ENCODE data around the gene FAM174B.

FAM174B gene

GRCh38 chr15:92653836-92654539, 1.6 kb downstream of the FAM174B start:
- no peak overlapping the region for H3K4me3 ChIP-seq (ENCODE audit: low read depth, low read length)
- TF ChIP-seq CTCF (IDR thresholded peaks at IDR 0.05; ENCODE audit: insufficient read depth, low read length, missing control alignments): no peak
- no peak for DNase-seq (ENCODE audit: low read depth, low spot score)
- ChIA-PET CTCF (no interaction called here), POLR2A (interaction anchor here (0.6 kb wide), 1 partner anchor 9 kb away, joined by 3 read pairs; no protein-coding TSS in a partner anchor)

GRCh38 chr15:92653366-92653765, 2.2 kb downstream of the FAM174B start:
- CTCF ChIA-PET: no interaction called here
- POLR2A ChIA-PET: no interaction called here
- no peak for TF ChIP-seq CTCF (IDR thresholded peaks at IDR 0.05; ENCODE audit: insufficient read depth, low read length, missing control alignments)
- DNase-seq (ENCODE audit: low read depth, low spot score): no peak
- no peak overlapping the region for H3K4me3 ChIP-seq (ENCODE audit: low read depth, low read length)

- no peak overlapping the region for H3K4me3 ChIP-seq (ENCODE audit: low read depth, low read length)
- POLR2A ChIA-PET: no interaction called here
- TF ChIP-seq CTCF (IDR thresholded peaks at IDR 0.05; ENCODE audit: insufficient read depth, low read length, missing control alignments): no peak
- DNase-seq (ENCODE audit: low read depth, low spot score): no peak
- CTCF ChIA-PET: no interaction called here
Measured at GRCh38 chr15:92652576-92652966, 3.0 kb downstream of the FAM174B start.

GRCh38 chr15:92651877-92652575, 3.5 kb downstream of the FAM174B start:
- no peak for TF ChIP-seq CTCF (IDR thresholded peaks at IDR 0.05; ENCODE audit: insufficient read depth, low read length, missing control alignments)
- CTCF ChIA-PET: no interaction called here

GRCh38 chr15:92650966-92651365, 4.6 kb downstream of the FAM174B start:
- CTCF ChIA-PET: no interaction called here
- no peak overlapping the region for H3K4me3 ChIP-seq (ENCODE audit: low read depth, low read length)
- POLR2A ChIA-PET: no interaction called here
- no peak for DNase-seq (ENCODE audit: low read depth, low spot score)
- no peak for TF ChIP-seq CTCF (IDR thresholded peaks at IDR 0.05; ENCODE audit: insufficient read depth, low read length, missing control alignments)

More at GRCh38 chr15:92651877-92652575, 3.5 kb downstream of the FAM174B start:
- POLR2A ChIA-PET: no interaction called here
- no peak overlapping the region for H3K4me3 ChIP-seq (ENCODE audit: low read depth, low read length)
- DNase-seq (ENCODE audit: low read depth, low spot score): no peak

- no peak overlapping the region for H3K4me3 ChIP-seq (ENCODE audit: low read depth, low read length)
- ChIA-PET POLR2A (no interaction called here), CTCF (no interaction called here)
- DNase-seq (ENCODE audit: low read depth, low spot score): no peak
- TF ChIP-seq CTCF (IDR thresholded peaks at IDR 0.05; ENCODE audit: insufficient read depth, low read length, missing control alignments): no peak
Measured at GRCh38 chr15:92650256-92650655, 5.3 kb downstream of the FAM174B start.

Data from AG04449 (cell line).